SK-N-SH (cell line): ENCODE results near the gene APC2. TPM values are rescaled to one million over a fixed set of nuclear protein-coding genes. Genes with fewer than 3 reads are reported as not detected.

Experiments
- CTCF ChIA-PET: fragments of 300-600, 350-600 bp; formaldehyde crosslinking; extraction: SDS; loops from one replicate; lab custom pipeline; 2021; lab: Yijun Ruan, JAX
- POLR2A ChIA-PET: fragments of 350-600 bp; sonication (Branson Sonifier 250); formaldehyde crosslinking; extraction: SDS; loops from one replicate; lab custom pipeline; 2020; ENCODE audit warnings: antibody characterized with exemption, inconsistent platforms; lab: Yijun Ruan, JAX
- DNase-seq: peaks from one replicate; pipeline ENCODE4 v3.0.0; 2012
- H2AFZ ChIP-seq: fragments of 200-600 bp; sonication (generic); 2 replicates; pipeline ENCODE4 v1.8.1; 2016; ENCODE audit warnings: antibody characterized with exemption, mild to moderate bottlenecking, low read depth
- H3F3A ChIP-seq: fragments of 200-600 bp; sonication (generic); replicated peaks from 2 replicates; pipeline ENCODE3; 2016; ENCODE audit warnings: antibody characterized with exemption, mild to moderate bottlenecking; ENCODE audit not compliant: insufficient read depth
- H3K27ac ChIP-seq, 2 experiments: fragments of 200-500 bp in 1 of 2; fragments of 200-600 bp in 1 of 2; sonication (Bioruptor generic) in 1 of 2; sonication (generic), shearing (Covaris generic) in 1 of 2; 2 replicates each; pipeline versions ENCODE4 v1.5.1 to v1.6.1; 2014 to 2016; ENCODE audit warnings: low read depth in 2 of 2, inconsistent platforms in 1 of 2, low read length in 1 of 2, mild to moderate bottlenecking in 1 of 2, mixed read lengths in 1 of 2
- H3K27me3 ChIP-seq: fragments of 200-600 bp; sonication (generic), shearing (Covaris generic); 2 replicates; pipeline ENCODE4 v1.6.1; 2016; ENCODE audit warnings: mixed run types; ENCODE audit not compliant: insufficient read depth
- H3K36me3 ChIP-seq, 2 experiments: fragments of 200-500 bp in 1 of 2; fragments of 200-600 bp in 1 of 2; sonication (Bioruptor generic) in 1 of 2; sonication (generic) in 1 of 2; replicated peaks in 1 of 2; 2 replicates each; pipeline versions ENCODE3 to v1.5.1; 2014 to 2016; ENCODE audit warnings: low read length in 1 of 2, mild to moderate bottlenecking in 1 of 2; ENCODE audit not compliant: insufficient read depth in 2 of 2, control insufficient read depth in 1 of 2
- H3K4me1 ChIP-seq, 2 experiments: fragments of 200-500 bp in 1 of 2; fragments of 200-600 bp in 1 of 2; sonication (Bioruptor generic) in 1 of 2; sonication (generic), shearing (Covaris generic) in 1 of 2; 2 replicates each; pipeline versions ENCODE4 v1.5.1 to v1.6.1; 2014 to 2016; ENCODE audit warnings: low read depth in 1 of 2, low read length in 1 of 2, mixed run types in 1 of 2; ENCODE audit not compliant: insufficient read depth in 2 of 2, control insufficient read depth in 1 of 2
- H3K4me2 ChIP-seq: fragments of 200-600 bp; sonication (generic), shearing (Covaris generic); 2 replicates; pipeline ENCODE4 v1.6.1; 2017; ENCODE audit warnings: mixed run types
- H3K4me3 ChIP-seq, 2 experiments: fragments of 200-500 bp in 1 of 2; fragments of 200-600 bp in 1 of 2; sonication (Bioruptor generic) in 1 of 2; sonication (generic), shearing (Covaris generic) in 1 of 2; 2 replicates each; pipeline versions ENCODE4 v1.5.1 to v1.8.1; 2014 to 2016; ENCODE audit warnings: low read depth in 2 of 2, inconsistent platforms in 1 of 2, low read length in 1 of 2, mild to moderate bottlenecking in 1 of 2, mixed read lengths in 1 of 2, moderate library complexity in 1 of 2
- H3K79me2 ChIP-seq: fragments of 200-600 bp; sonication (generic); 2 replicates; pipeline ENCODE4 v1.8.1; 2017; ENCODE audit warnings: mild to moderate bottlenecking; ENCODE audit not compliant: insufficient read depth
- H3K9ac ChIP-seq: fragments of 200-600 bp; sonication (generic); 2 replicates; pipeline ENCODE4 v1.6.1; 2017; ENCODE audit warnings: mixed run types
- H3K9me2 ChIP-seq: fragments of 200-600 bp; sonication (generic); 2 replicates; pipeline ENCODE4 v1.6.1; 2017; ENCODE audit warnings: mixed run types
- H3K9me3 ChIP-seq: fragments of 200-600 bp; sonication (generic); 2 replicates; pipeline ENCODE4 v1.6.1; 2017; ENCODE audit warnings: mixed run types, mild to moderate bottlenecking, moderate library complexity
- H4K20me1 ChIP-seq: fragments of 200-600 bp; sonication (generic); 2 replicates; pipeline ENCODE4 v1.6.1; 2017; ENCODE audit warnings: mild to moderate bottlenecking, mixed run types; ENCODE audit not compliant: insufficient read depth
- EZH2phosphoT487 ChIP-seq: fragments of 200-600 bp; sonication (generic); IDR thresholded peaks from 2 replicates; pipeline ENCODE4 v1.6.1; 2017; ENCODE audit warnings: low read depth, mixed run types, mild to moderate bottlenecking, antibody characterized with exemption, moderate library complexity, borderline replicate concordance
- FOXJ3 ChIP-seq: sonication (generic); formaldehyde crosslinking; IDR thresholded peaks from 2 replicates; pipeline ENCODE4 v1.5.1; 2020; ENCODE audit warnings: mild to moderate bottlenecking, missing genetic modification reagents
- GATA2 ChIP-seq: sonication (generic); formaldehyde crosslinking; IDR thresholded peaks from 2 replicates; pipeline ENCODE4 v1.5.0; 2020; ENCODE audit warnings: mild to moderate bottlenecking, missing genetic modification reagents
- JUND ChIP-seq: IDR thresholded peaks from 2 replicates; pipeline ENCODE4 v1.4.0; 2012
- NFIC ChIP-seq: IDR thresholded peaks from 2 replicates; pipeline ENCODE4 v1.4.0; 2012; ENCODE audit warnings: borderline replicate concordance
- NRF1 ChIP-seq: IDR thresholded peaks from 2 replicates; pipeline ENCODE4 v1.6.1; 2012; ENCODE audit warnings: low read depth, mild to moderate bottlenecking, low read length
- RXRA ChIP-seq: IDR thresholded peaks from 2 replicates; pipeline ENCODE4 v1.4.0; 2012; ENCODE audit warnings: low read depth, mild to moderate bottlenecking, borderline replicate concordance
- SIN3A ChIP-seq: IDR thresholded peaks from 2 replicates; pipeline ENCODE4 v1.6.1; 2012; ENCODE audit warnings: low read depth, mild to moderate bottlenecking, low read length, moderate library complexity, borderline replicate concordance
- SMC3 ChIP-seq: IDR thresholded peaks from 2 replicates; pipeline ENCODE4 v1.6.1; 2012; ENCODE audit warnings: low read depth, low read length, improper control_type of control experiment
- WGBS: methylation state at CpG from one replicate; pipeline ENCODE4 v1.1.6; 2017; ENCODE audit warnings: low lambda C conversion rate; 5-methylcytosine and 5-hydroxymethylcytosine counted together
- polyA plus RNA-seq, 3 experiments: library from polyadenylated mRNA; depleted of rRNA; stranded (reverse); fragments of >200 nt; gene quantifications; 2 replicates each; pipeline ENCODE4 v1.2.3, GENCODE V29; 2012
- TF ChIP-seq, protein P1 (sequence below): IDR thresholded peaks from 2 replicates; pipeline ENCODE4 v1.6.1; 2012; ENCODE audit warnings: mild to moderate bottlenecking, low read depth, low read length, moderate library complexity
- TF ChIP-seq, protein P2 (sequence below): IDR thresholded peaks from 2 replicates; pipeline ENCODE4 v1.4.0; 2012; ENCODE audit warnings: low read depth, borderline replicate concordance
- TF ChIP-seq, protein P3 (sequence below): fragments of 150-350 bp; IDR thresholded peaks from 2 replicates; pipeline ENCODE4 v1.6.1; 2016; ENCODE audit warnings: mild to moderate bottlenecking, low read depth, low read length
- TF ChIP-seq, protein P4 (sequence below): IDR thresholded peaks from 2 replicates; pipeline ENCODE4 v1.4.0; 2012; ENCODE audit warnings: low read depth, borderline replicate concordance
- TF ChIP-seq, protein P5 (sequence below): IDR thresholded peaks from 2 replicates; pipeline ENCODE4 v1.4.0; 2012; ENCODE audit warnings: low read depth
- TF ChIP-seq, protein P6 (sequence below): fragments of 150-350 bp; IDR thresholded peaks from 2 replicates; pipeline ENCODE4 v1.6.1; 2017; ENCODE audit warnings: antibody characterized with exemption, low read length, low read depth, borderline replicate concordance

Gene APC2
- polyA plus RNA-seq, 1 of the 3 experiments (the other 2 are of a cell fraction) = 1.3 TPM

DNA sequence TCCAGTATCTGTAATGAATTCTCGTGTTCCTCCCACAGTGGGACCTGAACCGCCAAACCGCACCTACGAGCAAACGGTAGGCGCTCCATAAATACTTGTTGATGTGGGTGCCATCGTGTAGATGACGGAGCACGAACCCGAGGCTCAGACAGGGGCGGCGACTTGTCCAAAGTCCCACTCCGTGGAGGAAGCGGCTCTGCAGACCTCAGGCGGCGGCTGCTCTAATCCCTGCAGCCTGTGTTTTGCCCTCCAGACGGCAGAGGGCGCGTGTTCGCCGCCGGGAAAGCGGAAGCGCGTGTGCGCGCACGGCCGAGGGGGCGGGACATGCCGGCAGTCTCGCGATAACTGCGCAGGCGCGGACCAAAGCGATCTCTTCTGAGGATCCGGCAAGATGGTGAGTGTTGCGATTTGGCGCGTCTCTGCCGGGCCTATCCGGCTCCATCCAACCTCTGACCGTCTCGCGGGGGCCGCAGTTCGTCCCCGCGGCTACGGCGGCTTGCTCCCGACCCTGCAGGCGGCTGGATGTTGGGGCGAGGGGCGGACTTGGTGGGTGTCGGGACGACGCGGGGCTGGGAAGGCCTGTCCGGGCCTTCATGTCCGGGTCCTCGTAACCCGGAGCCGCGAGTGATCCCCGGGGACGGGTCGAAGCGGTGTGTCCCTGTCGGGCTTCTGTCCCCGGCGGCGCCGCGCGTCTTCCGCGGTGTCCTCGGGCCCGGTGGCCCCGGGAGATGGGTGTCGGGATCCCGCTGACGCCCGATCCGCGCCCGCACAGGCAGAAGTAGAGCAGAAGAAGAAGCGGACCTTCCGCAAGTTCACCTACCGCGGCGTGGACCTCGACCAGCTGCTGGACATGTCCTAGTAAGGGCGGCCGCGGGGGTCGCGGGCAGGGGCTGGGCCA is 11.6 kb upstream of the APC2 start, which contains the start of gene RPS15 (continued):
- TF ChIP-seq, protein P1, sequence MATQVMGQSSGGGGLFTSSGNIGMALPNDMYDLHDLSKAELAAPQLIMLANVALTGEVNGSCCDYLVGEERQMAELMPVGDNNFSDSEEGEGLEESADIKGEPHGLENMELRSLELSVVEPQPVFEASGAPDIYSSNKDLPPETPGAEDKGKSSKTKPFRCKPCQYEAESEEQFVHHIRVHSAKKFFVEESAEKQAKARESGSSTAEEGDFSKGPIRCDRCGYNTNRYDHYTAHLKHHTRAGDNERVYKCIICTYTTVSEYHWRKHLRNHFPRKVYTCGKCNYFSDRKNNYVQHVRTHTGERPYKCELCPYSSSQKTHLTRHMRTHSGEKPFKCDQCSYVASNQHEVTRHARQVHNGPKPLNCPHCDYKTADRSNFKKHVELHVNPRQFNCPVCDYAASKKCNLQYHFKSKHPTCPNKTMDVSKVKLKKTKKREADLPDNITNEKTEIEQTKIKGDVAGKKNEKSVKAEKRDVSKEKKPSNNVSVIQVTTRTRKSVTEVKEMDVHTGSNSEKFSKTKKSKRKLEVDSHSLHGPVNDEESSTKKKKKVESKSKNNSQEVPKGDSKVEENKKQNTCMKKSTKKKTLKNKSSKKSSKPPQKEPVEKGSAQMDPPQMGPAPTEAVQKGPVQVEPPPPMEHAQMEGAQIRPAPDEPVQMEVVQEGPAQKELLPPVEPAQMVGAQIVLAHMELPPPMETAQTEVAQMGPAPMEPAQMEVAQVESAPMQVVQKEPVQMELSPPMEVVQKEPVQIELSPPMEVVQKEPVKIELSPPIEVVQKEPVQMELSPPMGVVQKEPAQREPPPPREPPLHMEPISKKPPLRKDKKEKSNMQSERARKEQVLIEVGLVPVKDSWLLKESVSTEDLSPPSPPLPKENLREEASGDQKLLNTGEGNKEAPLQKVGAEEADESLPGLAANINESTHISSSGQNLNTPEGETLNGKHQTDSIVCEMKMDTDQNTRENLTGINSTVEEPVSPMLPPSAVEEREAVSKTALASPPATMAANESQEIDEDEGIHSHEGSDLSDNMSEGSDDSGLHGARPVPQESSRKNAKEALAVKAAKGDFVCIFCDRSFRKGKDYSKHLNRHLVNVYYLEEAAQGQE = peak; percentile 82; the same call in 1 of the 2 replicates
- peak; percentile 14; the same call in 1 of the 2 replicates for TF ChIP-seq JUND
- peak; percentile 50; the same call in 1 of the 2 replicates for TF ChIP-seq NRF1
- TF ChIP-seq, protein P2, sequence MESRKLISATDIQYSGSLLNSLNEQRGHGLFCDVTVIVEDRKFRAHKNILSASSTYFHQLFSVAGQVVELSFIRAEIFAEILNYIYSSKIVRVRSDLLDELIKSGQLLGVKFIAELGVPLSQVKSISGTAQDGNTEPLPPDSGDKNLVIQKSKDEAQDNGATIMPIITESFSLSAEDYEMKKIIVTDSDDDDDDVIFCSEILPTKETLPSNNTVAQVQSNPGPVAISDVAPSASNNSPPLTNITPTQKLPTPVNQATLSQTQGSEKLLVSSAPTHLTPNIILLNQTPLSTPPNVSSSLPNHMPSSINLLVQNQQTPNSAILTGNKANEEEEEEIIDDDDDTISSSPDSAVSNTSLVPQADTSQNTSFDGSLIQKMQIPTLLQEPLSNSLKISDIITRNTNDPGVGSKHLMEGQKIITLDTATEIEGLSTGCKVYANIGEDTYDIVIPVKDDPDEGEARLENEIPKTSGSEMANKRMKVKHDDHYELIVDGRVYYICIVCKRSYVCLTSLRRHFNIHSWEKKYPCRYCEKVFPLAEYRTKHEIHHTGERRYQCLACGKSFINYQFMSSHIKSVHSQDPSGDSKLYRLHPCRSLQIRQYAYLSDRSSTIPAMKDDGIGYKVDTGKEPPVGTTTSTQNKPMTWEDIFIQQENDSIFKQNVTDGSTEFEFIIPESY = peak; percentile 99
- TF ChIP-seq, protein P3, sequence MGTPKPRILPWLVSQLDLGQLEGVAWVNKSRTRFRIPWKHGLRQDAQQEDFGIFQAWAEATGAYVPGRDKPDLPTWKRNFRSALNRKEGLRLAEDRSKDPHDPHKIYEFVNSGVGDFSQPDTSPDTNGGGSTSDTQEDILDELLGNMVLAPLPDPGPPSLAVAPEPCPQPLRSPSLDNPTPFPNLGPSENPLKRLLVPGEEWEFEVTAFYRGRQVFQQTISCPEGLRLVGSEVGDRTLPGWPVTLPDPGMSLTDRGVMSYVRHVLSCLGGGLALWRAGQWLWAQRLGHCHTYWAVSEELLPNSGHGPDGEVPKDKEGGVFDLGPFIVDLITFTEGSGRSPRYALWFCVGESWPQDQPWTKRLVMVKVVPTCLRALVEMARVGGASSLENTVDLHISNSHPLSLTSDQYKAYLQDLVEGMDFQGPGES = no peak
- peak; percentile 5; the same call in 1 of the 2 replicates for TF ChIP-seq SMC3

DNA sequence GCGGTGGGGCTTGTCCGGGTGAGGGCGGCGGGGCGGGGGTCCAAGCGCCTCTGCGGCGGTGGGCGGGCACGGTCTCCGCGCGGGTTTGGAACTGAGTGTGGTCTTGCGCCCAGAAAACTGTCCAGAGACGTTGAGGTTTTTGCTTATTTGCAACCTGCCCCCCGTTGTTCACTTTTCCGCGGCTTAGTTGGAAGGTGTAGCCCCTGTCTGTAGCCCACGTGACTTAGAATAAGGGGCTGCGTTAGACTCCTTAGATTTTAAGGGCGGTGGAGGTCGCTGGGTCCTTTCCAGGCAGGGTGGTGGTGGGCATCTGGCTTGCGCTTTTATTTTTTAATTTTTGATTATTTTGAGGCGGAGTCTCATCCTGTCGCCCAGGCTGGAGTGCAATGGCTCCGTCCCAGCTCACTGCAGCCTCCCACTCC is 11.0 kb upstream of the APC2 start:
- CTCF ChIA-PET = interaction anchor here (0.7 to 1.3 kb wide), 3 partner anchors 14 to 64 kb away, joined by 3 read pairs; no protein-coding TSS in a partner anchor
- H3F3A ChIP-seq = peaks cover 62% of the 10 kb centered on the region
- peak overlapping the region; percentile 96 for H3K9ac ChIP-seq
- H3K4me1 ChIP-seq = peaks cover 3 to 17% of the 10 kb centered on the region in 2 experiments; a peak in 3 of 4 replicates
- POLR2A ChIA-PET = interaction anchor here (1.1 kb wide), 1 partner anchor 170 kb away, joined by 3 read pairs; the partner anchor contains the start of gene CIRBP
- no peaks in the 10 kb centered on the region for H3K27me3 ChIP-seq
- H3K4me3 ChIP-seq = peak overlapping the region; percentile 80 to 81
- H4K20me1 ChIP-seq = peaks cover 56% of the 10 kb centered on the region
- H3K27ac ChIP-seq = peak overlapping the region; percentile 81 to 82; a peak in 3 of 4 replicates
- H3K9me2 ChIP-seq = no peaks in the 10 kb centered on the region
- TF ChIP-seq, protein P4, sequence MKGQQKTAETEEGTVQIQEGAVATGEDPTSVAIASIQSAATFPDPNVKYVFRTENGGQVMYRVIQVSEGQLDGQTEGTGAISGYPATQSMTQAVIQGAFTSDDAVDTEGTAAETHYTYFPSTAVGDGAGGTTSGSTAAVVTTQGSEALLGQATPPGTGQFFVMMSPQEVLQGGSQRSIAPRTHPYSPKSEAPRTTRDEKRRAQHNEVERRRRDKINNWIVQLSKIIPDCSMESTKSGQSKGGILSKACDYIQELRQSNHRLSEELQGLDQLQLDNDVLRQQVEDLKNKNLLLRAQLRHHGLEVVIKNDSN = peak; percentile 61; the same call in 1 of the 2 replicates
- no peak for TF ChIP-seq NFIC
- TF ChIP-seq, protein P5, sequence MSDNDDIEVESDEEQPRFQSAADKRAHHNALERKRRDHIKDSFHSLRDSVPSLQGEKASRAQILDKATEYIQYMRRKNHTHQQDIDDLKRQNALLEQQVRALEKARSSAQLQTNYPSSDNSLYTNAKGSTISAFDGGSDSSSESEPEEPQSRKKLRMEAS = no peak
- TF ChIP-seq SIN3A = peak; percentile 70; the same call in 1 of the 2 replicates
- no peak for TF ChIP-seq FOXJ3 (CRISPR knock-in tag)
- TF ChIP-seq GATA2 = no peak
- no peak for TF ChIP-seq RXRA
- no peak for TF ChIP-seq JUND
- TF ChIP-seq EZH2phosphoT487 = no peak
- TF ChIP-seq, protein P6, sequence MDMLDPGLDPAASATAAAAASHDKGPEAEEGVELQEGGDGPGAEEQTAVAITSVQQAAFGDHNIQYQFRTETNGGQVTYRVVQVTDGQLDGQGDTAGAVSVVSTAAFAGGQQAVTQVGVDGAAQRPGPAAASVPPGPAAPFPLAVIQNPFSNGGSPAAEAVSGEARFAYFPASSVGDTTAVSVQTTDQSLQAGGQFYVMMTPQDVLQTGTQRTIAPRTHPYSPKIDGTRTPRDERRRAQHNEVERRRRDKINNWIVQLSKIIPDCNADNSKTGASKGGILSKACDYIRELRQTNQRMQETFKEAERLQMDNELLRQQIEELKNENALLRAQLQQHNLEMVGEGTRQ = no peak
- WGBS = 3% methylated on average over 18 of the region's 26 CpGs
- peaks cover 36 to 44% of the 10 kb centered on the region in 2 experiments for H3K36me3 ChIP-seq
- H3K9me3 ChIP-seq = no peaks in the 10 kb centered on the region
- no peak overlapping the region for H2AFZ ChIP-seq
- peak overlapping the region; percentile 97 for H3K4me2 ChIP-seq
- DNase-seq = peak; percentile 64
- H3K79me2 ChIP-seq = peaks cover 43% of the 10 kb centered on the region
